ENCODE results near the gene USP7. TPM values are rescaled to one million over a fixed set of nuclear protein-coding genes. Genes with fewer than 3 reads are reported as not detected.
A peak's percentile ranks its signal among the peaks of the same experiment; 100 is the strongest.

USP7 gene
- total and polyA plus RNA-seq, 7 donors, result 41.6 to 135 (median 108) TPM

- no peak for TF ChIP-seq CTCF (IDR thresholded peaks at IDR 0.05)
- Histone ChIP-seq H3K27ac (no peak overlapping the region), H3K4me3 (no peak overlapping the region), H3K27me3 (ENCODE audit: insufficient read depth in 3 of 3, low read length in 2 of 3) (no peaks in the 10 kb centered on the region), H3K9me3 (no peaks in the 10 kb centered on the region), H3K36me3 (ENCODE audit: insufficient read depth in 1 of 2, low read depth in 1 of 2) (peaks cover under 1 to 78% of the 10 kb centered on the region in 2 donors), H3K4me1 (peaks cover 15% of the 10 kb centered on the region)
- intact Hi-C loops (cut with DNase I), result loop anchor here in 1 of 2 donors (10.0 kb wide), 1 partner anchor 81 kb away; no protein-coding TSS in a partner anchor
- DNase-seq (peak; percentile 32 to 72), ATAC-seq (peak; percentile 55 to 76 (median 74))
- 48 to 66% (median 54%) methylated on average over 4 of the region's 4 CpGs for WGBS, 3 donors
Observed at GRCh38 chr16:8924214-8924613, 39.5 kb downstream of the USP7 start.

GRCh38 chr16:8923199-8923598, 40.5 kb downstream of the USP7 start:
- no peak for TF ChIP-seq CTCF (IDR thresholded peaks at IDR 0.05)
- Histone ChIP-seq H3K36me3 (ENCODE audit: insufficient read depth in 1 of 2, low read depth in 1 of 2) (peaks cover 6 to 78% of the 10 kb centered on the region in 2 donors), H3K9me3 (no peaks in the 10 kb centered on the region), H3K27ac (no peak overlapping the region), H3K4me3 (no peak overlapping the region), H3K4me1 (peaks cover 15% of the 10 kb centered on the region), H3K27me3 (ENCODE audit: insufficient read depth in 3 of 3, low read length in 2 of 3) (no peaks in the 10 kb centered on the region)
- intact Hi-C loops (cut with DNase I), result loop anchor here in 1 of 2 donors (10.0 kb wide), 1 partner anchor 82 kb away; no protein-coding TSS in a partner anchor
- 58 to 69% (median 68%) methylated on average over 11 of the region's 11 CpGs for WGBS, 3 donors
- ATAC-seq (no peak), DNase-seq (no peak)

GRCh38 chr16:8921347-8921984, 42.2 kb downstream of the USP7 start:
- WGBS, 3 donors, result 93 to 98% (median 94%) methylated on average over 10 of the region's 10 CpGs
- intact Hi-C loops (cut with DNase I), result loop anchor here in 1 of 2 donors (10.0 kb wide), 1 partner anchor 83 kb away; no protein-coding TSS in a partner anchor
- no peak for TF ChIP-seq CTCF (IDR thresholded peaks at IDR 0.05)
- Histone ChIP-seq H3K36me3 (ENCODE audit: insufficient read depth in 1 of 2, low read depth in 1 of 2) (peaks cover 9 to 80% of the 10 kb centered on the region in 2 donors), H3K27me3 (ENCODE audit: insufficient read depth in 3 of 3, low read length in 2 of 3) (no peaks in the 10 kb centered on the region), H3K27ac (no peak overlapping the region), H3K4me3 (no peak overlapping the region), H3K4me1 (peaks cover 15% of the 10 kb centered on the region), H3K9me3 (no peaks in the 10 kb centered on the region)
- DNase-seq (no peak), ATAC-seq (no peak)

- no peak for ATAC-seq
- DNase-seq, result no peak
- Histone ChIP-seq H3K27ac (no peak overlapping the region), H3K27me3 (ENCODE audit: insufficient read depth in 3 of 3, low read length in 2 of 3) (no peaks in the 10 kb centered on the region), H3K9me3 (no peaks in the 10 kb centered on the region), H3K36me3 (ENCODE audit: insufficient read depth in 1 of 2, low read depth in 1 of 2) (peaks cover 12 to 85% of the 10 kb centered on the region in 2 donors), H3K4me1 (peaks cover 15% of the 10 kb centered on the region), H3K4me3 (no peak overlapping the region)
- 75 to 81% (median 77%) methylated on average over 6 of the region's 6 CpGs for WGBS, 3 donors
- no peak for TF ChIP-seq CTCF (IDR thresholded peaks at IDR 0.05)
- intact Hi-C loops (cut with DNase I), result loop anchor here in 1 of 2 donors (10.0 kb wide), 1 partner anchor 84 kb away; no protein-coding TSS in a partner anchor
Observed at GRCh38 chr16:8920645-8921346, 42.9 kb downstream of the USP7 start.

Measured in psoas muscle (tissue), 8 donors.